Activated gamma-delta T cell (primary cell): ENCODE data around the gene TUBG2.

Experiments used
- DNase-seq: peaks from one replicate; lab custom pipeline; 2025; lab: John Stamatoyannopoulos, UW

The TUBG2 gene

GRCh38 chr17:42697108-42697811 lies 38.2 kb downstream of the TUBG2 start:
- no peak for DNase-seq

DNA sequence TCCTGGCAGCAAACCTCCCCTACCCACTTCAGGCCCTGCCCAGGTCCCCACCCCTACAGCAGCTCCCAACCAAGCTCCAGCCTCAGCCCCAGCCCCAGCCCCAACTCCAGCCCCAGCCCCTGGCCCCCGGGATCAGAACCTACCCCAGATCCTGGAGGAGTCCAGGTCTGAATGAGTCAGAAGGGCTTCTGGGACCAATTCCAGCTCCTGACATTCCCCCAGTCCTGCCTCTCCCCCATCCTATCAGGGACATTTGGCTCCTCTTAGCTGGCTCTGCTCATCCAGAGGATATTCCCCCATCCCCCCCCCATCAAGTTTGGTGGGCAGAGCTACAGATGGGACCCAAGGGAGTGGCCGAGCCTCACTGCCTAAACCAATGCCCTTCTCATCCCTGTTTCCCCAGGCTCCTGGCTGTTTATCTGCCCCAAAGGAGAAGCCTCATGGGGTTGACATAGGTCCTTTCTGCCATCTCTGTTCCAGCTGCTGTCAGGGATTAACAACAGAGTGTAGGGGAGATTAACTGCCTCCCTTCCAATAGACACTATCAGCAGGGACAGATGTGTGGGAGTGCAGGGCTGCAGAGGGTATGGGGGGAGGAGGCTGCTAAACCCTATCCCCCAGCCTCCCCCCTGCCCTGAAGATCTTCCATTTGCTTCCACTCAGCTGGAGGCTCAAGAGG lies 39.8 kb downstream of the TUBG2 start:
- no peak for DNase-seq

DNA sequence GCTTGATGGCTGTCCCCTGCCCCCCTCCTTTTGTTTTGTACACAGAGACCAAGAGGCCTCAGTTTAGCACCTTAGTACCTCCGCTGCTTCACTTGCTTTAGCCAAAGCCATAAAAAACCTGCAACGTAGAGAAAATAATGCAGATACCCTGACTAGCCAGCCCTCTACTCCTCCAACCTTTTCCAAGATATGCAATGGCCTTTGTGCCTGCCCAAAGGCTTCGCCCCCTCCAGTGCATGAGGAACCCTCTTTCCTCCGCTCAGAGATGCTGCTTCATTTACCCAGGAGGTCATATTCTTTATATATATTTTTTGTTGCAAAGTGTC lies 40.3 kb downstream of the TUBG2 start:
- DNase-seq = no peak

- no peak for DNase-seq
Observed at GRCh38 chr17:42700586-42701289, 41.7 kb downstream of the TUBG2 start.

GRCh38 chr17:42702446-42702845 lies 43.4 kb downstream of the TUBG2 start:
- DNase-seq = no peak

DNA sequence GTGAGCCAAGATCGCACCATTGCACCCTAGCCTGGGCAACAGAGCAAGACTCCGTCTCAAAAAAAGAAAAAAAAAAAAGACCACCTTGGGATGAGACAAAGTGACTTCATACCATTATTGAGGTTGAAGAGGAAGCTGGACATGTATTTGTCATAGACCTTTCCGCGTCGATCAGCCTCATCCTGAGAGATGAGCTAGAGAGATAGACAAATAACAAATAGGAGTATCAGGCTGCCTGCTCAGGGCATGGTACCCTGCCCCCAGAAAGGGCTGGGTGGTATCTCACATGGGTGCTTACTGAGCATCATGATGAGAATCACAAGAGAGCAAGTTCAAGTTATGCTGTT lies 45.4 kb downstream of the TUBG2 start:
- DNase-seq = no peak

DNA sequence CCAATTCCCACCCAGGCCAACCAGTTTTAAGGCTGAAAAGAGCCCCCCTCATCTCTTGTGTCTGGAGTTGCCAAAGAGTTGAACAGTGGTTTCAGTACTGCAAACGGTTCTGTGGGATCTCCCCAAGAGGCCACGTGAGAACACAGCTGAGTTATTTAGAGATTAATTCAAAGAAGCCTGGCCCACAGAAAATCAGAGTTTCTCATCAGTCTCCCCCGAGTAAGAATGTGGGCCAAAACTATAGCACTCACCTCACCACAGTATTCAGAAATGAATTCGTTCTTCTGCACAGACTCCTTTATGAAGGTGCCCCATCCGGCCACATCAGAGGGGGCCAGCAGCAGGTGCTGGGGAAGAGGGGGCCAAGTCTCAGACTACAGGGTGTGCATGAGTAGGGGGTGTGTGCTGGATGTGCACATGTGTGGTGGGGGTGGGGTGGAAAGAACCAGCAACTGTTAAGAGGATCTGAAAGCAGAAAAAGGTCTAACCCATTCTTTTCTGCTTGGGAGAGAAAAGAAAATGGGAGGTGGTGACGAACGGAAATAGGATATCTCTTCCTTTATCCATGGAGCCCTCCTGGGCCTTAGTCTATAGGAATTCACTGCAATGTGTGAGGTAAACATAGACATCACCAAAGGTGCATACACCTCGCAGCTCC lies 45.9 kb downstream of the TUBG2 start:
- no peak for DNase-seq

DNA sequence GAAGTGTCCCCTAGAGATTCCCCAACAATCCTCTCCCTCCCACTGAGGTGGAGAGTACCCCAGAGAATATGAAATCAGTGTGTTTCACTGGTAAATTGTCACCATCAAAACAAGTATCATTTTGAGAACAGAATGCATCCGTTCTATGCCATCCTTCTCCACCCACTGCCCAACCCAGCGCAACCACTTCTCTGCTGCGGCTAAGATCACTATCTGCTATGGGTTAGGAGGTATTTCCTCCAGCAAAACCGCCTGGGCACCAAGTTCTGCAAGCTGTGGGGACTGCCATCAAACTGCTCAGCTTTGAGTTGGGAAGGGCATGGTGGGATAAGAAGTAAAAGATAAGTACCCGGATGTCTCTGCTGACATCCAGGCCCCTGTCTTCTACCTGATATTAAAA lies 47.6 kb downstream of the TUBG2 start:
- no peak for DNase-seq

DNA sequence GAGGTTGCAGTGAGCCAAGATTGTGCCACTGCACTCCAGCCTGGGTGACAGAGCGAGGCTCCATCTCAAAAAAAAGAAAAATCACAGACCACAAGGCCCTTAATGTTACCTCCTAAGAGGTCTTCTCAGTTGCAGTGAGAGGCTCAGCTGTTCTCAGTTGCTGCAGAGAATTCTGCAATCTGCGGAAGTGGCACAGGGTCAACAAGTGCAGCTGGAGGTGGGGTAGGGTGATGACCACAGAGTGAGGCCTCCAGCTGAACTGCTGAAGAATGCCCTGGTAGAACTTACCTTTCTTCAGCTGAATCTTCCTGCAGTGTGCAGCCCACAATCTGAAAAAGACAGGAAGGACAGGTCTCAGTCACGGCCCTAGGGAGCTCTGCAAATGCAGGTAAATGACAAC lies 49.5 kb downstream of the TUBG2 start:
- DNase-seq = no peak

DNA sequence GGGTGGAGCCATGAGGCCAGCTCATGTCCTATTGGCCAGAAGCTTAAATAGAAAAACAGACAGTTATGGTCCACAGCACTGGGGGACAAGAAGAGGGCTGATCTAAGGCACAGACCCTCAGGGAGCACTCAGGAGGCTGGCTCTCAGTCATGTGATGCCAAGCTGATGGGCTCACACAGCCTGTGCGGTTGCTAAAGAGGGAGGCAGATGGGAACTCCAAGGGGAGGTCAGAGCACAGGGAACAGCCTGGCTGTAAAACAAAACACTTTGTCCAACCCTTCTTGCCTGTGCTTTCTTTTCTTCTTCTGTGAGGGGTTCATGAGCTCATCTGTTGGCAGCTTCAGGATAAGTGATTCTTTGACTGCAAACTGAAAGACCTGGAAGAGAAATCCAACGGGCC lies 50.5 kb downstream of the TUBG2 start:
- DNase-seq = no peak
